AG09319 (cell line): Measurements from ENCODE around the gene TRPV6.

Experiments used
- DNase-seq: peaks from one replicate; pipeline ENCODE4 v3.0.0-alpha.2; 2010; ENCODE audit warnings: low read depth; ENCODE audit errors: extremely low read depth
- TF ChIP-seq, protein P1 (sequence below): IDR thresholded peaks from 2 replicates; pipeline ENCODE4 v1.5.1; 2011; ENCODE audit warnings: low read depth, mild to moderate bottlenecking, inconsistent platforms, low read length, moderate library complexity

Gene TRPV6

DNA sequence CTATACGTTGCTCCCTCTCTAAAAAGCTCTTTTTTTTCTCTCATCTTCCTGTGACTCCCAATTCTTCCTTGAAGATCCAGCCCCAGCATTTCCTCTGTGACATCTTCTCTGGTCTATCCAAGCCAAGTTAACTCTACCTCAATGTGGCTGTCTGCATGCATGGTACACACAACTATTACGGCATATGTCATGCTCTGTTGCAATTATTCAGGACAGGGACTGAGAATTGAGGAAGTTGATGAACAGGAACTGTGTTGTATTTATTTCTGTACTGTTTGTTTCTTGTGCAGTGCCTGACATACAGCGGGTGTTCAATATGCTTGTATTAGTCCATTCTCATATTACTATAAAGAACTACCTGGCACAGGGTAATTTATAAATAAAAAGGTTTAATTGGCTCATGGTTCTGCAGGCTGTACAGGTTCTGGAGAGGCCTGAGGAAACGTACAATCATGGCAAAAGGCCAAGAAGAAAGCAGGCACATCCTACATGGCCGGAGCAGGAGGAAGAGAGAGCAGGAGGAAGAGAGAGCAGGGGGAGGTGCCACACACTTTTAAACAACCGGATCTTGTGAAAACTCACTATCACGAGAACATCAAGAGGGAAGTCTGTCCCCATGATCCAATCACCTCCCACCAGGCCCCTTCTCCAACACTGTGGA is 41.7 kb upstream of the TRPV6 start:
- no peak for DNase-seq

DNA sequence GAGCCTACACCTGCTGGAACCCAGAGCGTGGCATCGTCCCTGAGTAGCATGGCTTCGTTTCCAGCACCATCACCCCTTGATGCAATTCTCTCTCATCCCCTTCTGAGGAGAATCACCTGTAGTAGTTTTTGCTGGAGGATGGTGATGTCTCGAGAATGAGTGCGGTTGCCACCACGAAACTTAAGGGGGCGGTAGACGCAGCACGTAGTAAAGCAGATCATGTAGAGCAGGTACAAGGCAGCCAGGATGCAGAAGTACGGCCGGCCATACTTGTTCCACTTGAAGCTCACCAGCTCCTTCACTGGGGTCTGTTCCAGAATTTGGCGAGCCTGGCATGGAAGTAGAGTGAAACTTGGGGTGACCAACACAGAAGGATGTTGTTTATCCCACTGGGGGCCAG is 39.9 kb upstream of the TRPV6 start:
- TF ChIP-seq, protein P1, sequence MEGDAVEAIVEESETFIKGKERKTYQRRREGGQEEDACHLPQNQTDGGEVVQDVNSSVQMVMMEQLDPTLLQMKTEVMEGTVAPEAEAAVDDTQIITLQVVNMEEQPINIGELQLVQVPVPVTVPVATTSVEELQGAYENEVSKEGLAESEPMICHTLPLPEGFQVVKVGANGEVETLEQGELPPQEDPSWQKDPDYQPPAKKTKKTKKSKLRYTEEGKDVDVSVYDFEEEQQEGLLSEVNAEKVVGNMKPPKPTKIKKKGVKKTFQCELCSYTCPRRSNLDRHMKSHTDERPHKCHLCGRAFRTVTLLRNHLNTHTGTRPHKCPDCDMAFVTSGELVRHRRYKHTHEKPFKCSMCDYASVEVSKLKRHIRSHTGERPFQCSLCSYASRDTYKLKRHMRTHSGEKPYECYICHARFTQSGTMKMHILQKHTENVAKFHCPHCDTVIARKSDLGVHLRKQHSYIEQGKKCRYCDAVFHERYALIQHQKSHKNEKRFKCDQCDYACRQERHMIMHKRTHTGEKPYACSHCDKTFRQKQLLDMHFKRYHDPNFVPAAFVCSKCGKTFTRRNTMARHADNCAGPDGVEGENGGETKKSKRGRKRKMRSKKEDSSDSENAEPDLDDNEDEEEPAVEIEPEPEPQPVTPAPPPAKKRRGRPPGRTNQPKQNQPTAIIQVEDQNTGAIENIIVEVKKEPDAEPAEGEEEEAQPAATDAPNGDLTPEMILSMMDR = no peak
- no peak for DNase-seq

More for the DNA sequence above, 41.7 kb upstream of the TRPV6 start:
- TF ChIP-seq, protein P1 = no peak

DNA sequence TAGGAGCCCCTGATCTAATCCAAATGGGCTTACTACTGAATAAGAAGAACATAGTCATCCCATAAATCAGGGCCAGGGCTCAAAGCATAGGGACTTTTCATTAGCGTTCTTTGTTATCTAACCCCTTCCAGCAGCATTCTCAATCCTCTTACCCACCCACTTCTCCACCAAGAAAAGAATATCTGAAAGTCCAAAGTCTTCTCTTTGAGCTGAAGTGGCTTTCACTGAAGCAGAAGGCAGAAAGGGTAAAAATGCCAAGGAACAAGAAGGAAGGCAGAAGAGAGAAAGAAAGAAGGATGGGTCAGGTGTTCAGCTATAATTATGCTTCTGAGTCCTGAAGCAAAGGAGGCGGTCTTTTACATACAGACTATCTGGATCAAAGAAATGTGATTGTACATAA is 37.8 kb upstream of the TRPV6 start:
- DNase-seq = no peak
- TF ChIP-seq, protein P1 = no peak

DNA sequence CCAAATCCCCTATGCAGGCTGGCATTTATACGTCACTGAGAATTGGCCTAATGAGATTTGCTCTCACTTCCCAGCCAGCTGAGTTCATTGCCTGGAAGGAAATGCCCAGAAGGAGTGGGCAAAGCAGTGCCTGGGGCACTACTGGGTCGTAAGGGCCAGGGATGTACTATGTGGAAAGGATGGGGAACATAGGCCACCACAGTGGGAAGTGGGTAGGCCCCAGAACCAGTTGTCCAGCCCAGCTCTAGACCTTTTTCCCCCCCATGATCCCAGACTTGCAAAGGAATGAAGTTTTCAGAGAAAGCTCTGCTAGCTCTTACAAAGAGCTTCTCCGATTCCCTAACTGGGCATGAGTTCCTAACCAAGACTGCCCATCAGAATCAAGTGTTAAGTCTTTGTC is 34.1 kb upstream of the TRPV6 start:
- no peak for DNase-seq
- TF ChIP-seq, protein P1 = no peak

DNA sequence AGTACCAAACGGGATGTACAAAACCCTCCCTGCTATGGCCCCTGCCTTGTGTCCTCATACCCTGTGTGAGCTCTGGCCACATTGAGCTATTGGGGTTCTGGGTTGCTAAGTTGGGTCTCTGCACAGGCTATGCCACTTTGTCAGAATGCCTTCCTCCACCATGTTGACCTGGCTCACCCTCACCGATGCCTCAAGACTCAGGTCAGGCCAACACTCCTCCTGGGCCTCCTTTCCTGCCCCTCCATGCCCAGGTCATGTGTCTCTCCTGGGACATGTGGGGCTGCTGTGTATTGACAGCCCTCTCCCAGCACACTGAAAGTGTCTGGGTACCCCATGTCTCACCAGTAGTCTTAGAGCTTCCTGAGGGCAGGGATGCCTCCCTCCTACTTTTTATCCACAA is 33.4 kb upstream of the TRPV6 start:
- no peak for DNase-seq
- TF ChIP-seq, protein P1 = no peak

DNA sequence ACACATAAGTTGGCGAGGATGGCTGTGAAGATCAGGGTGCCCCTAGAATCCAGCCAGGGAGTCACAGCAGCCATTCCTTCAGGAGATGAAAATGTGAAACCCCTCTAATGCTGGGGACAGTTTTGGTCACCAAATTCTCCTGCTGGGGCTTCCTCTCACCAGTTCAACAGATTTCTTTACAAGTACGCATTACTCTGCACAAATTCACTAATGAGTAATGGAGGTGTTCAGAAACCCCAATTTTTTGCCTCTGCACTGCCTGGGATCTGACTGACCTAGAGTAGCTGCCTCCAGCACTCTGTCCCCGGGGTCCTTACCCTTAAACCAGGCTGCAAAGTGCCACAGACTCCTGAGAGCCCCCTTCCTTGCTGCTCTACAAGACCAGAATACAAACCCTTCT is 31.9 kb upstream of the TRPV6 start:
- TF ChIP-seq, protein P1 = no peak
- no peak for DNase-seq

DNA sequence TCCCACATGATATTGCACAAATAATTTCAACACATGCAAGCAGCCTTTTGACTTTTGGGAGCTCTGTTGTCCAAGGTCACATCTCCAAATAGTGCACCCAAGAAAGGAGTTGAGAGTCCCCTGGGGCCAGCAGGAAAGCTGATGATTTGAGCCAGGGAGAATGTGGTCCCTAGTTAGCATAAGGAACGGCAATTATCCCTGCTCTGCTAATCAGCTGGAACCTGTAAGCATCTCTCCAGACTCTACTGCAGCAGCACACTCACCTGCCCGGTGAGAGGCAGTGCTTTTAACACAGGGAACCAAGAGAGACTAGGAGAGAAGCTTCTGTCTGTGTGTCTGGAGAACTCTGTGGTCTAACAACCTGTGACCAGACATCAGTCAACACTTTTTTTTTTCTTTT is 31.0 kb upstream of the TRPV6 start:
- TF ChIP-seq, protein P1 = no peak

More for the DNA sequence above, 31.0 kb upstream of the TRPV6 start:
- DNase-seq = no peak
